Non-pigmented ciliary epithelial cell (primary cell): ENCODE results near the gene GNB5.
"Not testable (repeated sequence)": the region's sequence is repeated elsewhere in the genome, so short reads cannot be mapped to it uniquely, and the experiment has no call there.

Experiments
- DNase-seq: peaks from one replicate; pipeline ENCODE4 v3.0.0-alpha.2; 2010; ENCODE audit warnings: low read depth

GNB5 gene

GRCh38 chr15:52112203-52112750, 78.9 kb downstream of the GNB5 start:
- DNase-seq, result no peak

- no peak for DNase-seq
Measured at GRCh38 chr15:52111517-52112202, 79.5 kb downstream of the GNB5 start.

GRCh38 chr15:52109559-52110451, 81.4 kb downstream of the GNB5 start:
- no peak for DNase-seq

DNA sequence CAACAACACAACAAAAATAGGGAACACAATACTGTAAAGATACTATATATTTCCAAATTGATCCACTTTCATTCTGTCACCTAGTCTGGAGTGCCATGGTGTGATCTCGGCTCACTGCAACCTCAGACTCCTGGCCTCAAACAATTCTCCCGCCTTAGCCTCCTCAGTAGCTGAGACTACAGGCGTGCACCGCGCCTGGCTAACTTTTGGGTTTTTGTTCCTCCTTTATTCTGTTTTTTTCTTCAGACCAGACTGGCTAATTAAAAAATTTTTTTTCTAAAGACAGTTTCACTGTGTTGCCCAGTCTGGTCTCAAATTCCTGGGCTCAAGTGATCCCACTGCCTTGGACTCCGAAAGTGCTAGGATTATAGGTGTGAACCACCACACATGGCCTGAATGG, 84.0 kb downstream of the GNB5 start:
- no peak for DNase-seq

- no peak for DNase-seq
Measured at GRCh38 chr15:52106641-52107040, 84.6 kb downstream of the GNB5 start.

GRCh38 chr15:52105846-52106245, 85.3 kb downstream of the GNB5 start:
- no peak for DNase-seq

DNA sequence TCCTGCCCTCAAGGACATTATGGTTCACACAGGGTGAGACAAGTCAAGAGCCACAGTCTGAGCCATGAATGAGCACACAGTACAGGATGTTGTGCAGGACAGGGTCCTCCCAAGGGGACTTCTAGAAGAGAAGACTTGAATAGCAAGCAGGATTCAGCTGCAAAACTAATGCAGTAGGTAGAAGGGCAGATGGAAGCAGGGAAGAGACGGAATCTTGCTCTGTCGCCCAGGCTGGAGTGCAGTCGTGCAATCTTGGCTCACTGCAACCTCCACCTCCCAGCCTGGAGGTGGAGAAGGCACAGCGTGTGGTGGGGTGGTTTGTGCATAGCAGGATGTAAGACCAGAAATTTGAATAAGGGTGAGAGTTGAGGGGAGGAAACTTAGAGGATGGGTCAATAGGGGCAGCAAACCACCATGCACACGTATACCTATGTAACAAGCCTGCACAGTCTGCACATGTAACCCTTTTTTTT, 86.6 kb downstream of the GNB5 start:
- no peak for DNase-seq

- DNase-seq, result peak; percentile 88
Measured at GRCh38 chr15:52103217-52104207, 87.7 kb downstream of the GNB5 start.

GRCh38 chr15:52102463-52102862, 88.7 kb downstream of the GNB5 start:
- peak; percentile 86 for DNase-seq

- no peak for DNase-seq
Measured at GRCh38 chr15:52101542-52102323, 89.5 kb downstream of the GNB5 start.

DNA sequence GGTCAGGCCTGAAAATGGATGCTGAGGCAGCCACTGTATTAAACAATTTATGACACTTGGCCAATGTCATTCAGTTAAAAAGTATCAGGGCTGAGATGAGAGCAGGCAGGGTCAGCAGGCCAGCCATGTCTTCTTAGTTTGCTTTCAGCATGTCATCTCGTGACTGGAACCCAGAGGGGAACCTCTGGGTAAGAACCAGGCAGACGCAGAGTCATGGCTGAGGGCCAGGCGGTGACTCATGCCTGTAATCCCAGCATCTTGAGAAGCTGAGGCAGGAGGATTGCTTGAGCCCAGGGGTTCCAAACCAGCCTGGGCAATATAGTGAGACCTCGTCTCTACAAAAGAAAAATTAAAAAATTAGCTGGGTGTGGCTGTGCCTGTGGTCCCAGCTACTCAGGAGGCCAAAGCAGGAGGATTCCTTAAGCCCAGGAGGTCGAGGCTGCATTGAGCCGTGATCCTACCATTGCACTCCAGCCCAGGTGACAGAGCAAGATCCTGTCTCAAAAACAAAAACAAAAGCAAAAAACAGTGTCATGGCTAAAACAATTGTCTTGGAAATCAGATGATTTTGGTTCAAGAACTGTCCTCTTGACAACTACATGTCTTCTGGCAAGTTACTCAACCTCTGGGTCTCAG, 90.3 kb downstream of the GNB5 start:
- peak; percentile 76 for DNase-seq

- DNase-seq, result no peak
Measured at GRCh38 chr15:52099651-52100272, 91.4 kb downstream of the GNB5 start.

DNA sequence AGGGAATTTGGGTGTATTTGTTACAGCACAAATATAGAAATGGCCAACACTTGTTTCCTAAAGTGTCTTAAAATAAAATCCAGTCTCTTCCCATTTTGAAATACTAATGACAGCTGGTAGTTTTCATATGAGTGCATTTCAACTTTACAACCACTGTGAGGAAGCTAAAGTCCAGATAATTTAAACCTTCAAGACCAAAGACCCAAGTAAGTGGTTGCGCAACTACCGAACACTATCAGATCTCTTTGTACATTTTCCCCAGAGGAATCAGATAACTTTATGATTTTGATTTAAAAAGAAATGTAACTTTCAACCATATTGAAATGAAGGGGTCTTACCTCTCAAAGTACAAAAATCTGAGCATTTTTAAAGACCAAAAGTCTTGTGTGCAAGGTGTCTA, 92.9 kb downstream of the GNB5 start:
- no peak for DNase-seq

GRCh38 chr15:52097180-52097579, 94.0 kb downstream of the GNB5 start:
- no peak for DNase-seq

GRCh38 chr15:52096536-52096935, 94.7 kb downstream of the GNB5 start:
- not testable (repeated sequence) for DNase-seq

DNA sequence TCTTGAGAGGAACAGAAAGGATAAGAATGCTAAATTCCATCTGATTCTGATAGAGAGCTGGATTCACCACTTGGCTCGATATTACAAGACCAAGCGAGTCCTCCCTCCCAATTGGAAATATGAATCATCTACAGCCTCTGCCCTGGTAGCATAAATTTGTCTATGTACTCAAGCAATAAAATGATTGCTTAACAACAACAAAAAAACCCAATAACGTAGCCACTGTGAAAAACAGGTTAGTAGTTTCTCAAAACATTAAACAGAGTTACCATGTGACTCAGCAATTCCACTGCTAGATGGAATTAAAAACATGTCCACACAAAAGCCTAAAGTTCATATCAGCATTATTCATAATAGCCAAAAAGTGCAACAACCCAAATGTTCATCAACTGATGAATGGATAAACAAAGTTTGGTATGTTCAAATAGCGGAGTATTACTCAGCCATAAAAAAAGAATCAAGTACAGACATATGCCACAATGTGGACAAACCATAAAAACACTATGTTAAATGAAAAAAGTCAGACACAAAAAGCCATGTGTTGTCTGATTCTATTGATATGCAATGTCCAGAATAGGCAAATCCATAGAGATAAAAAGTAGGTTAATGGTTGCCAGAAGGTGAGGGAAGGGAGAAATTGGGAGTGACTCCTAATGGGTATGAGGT, 95.5 kb downstream of the GNB5 start:
- DNase-seq, result peak; percentile 85

GRCh38 chr15:52094811-52095584, 96.2 kb downstream of the GNB5 start:
- no peak for DNase-seq
